GOT3 (cell line): ENCODE results near the gene KCNJ5.

Experiments
- DNase-seq: peaks from one replicate; lab custom pipeline; 2025; ENCODE audit warnings: mixed read lengths; lab: John Stamatoyannopoulos, UW

KCNJ5 gene

DNA sequence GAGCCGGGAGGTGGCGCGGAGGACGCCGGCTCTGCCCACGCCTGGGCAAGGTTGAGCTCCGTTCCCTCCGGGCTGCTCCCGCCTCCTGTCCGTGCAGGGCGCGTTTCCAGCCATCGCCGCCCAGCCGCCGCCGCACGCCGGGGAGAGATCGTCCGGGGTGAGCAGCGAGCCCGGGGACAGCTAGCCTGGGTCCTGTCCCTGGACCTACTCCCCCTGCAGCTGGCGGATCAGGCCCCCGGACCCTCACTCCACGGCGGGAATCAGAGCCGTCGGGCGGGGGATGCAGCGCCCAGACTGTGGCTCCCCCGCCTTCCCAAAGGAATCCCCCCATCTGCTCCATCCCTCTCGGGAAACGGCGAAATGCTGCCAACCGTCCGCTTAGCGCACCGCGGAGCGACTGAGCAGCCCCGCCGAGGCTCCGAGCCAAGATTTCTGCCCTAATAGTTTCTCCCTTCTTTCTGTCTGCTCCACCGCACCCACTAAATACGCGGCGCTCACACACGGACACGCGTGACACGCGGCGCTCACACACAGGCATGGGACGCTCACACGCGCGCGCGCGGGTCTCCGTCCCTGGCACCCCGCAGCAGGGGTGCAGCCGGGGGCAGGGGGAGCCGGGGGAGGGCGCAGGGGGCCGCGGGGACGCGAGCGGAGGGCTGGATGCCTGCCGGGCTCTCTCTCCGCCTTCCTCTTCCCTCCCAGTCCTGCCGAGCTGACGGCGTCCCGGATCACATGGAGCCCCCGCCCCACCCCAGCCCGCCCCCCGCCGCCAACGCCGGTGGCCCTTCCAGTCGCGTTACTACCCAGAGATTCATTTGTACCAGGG, at the start of gene KCNJ5:
Gene KCNJ5, plus strand, starts transcription at position 814 of the 826 bp plus-strand sequence. CDS start 19,918 bp downstream, outside the sequence.
- DNase-seq: no peak

GRCh38 chr11:128841461-128842072, 49.6 kb upstream of the KCNJ5 start:
- DNase-seq: no peak

GRCh38 chr11:128843198-128843785, 47.9 kb upstream of the KCNJ5 start:
- no peak for DNase-seq

DNA sequence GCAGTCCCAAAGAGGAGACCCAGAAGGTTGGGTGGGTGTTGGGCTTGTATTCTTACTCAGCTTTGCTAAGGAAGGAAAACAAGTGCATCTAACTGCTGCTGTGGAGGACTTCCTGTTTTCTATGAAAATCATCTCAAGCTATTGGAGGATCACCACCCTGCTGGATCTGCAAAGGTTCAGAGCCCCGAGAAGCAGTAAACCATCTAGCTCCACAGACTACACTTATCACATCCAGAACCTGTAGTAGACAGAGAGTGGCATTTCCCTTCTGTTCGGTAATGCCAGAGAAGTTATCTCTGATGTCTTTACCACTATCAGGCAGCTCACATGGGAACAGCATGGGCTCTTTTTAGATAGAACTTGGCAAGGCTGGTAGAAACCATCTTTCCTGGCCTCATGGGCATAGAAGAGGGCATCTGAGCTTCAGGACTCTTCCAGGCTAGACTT, 45.8 kb upstream of the KCNJ5 start:
- DNase-seq: no peak

- DNase-seq: no peak
Observed at GRCh38 chr11:128846985-128847384, 44.2 kb upstream of the KCNJ5 start.

DNA sequence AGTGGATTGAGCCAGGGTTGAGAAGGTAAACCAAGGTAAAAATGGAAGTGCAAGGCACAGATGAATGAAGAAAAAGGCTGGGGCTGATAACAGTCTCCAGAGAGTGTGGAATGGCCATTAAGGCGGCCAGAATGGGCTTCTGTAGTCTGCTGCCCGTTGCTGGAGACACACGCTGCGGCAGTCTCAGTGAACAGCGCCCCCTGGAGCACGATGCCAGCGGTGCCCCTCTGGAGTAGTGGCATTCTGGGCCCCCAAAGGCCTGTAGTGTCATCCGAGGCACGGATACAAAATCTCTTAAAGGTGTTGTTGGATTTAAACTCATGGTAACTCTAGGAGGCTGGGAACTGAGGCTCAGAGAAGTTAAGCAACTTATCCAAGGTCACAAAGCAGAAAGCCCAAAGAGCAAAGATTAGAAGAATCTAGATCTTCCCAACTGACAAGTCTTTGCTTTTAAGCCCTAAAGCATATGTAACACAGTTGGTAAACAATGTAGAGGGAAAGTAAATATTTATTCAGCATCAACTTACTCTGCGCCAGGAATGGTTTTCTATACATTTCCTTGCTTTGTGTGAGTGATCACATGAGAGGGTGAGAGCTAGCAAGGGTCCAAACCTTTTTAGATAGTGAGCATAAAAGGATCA, 42.2 kb upstream of the KCNJ5 start:
- DNase-seq: no peak

DNA sequence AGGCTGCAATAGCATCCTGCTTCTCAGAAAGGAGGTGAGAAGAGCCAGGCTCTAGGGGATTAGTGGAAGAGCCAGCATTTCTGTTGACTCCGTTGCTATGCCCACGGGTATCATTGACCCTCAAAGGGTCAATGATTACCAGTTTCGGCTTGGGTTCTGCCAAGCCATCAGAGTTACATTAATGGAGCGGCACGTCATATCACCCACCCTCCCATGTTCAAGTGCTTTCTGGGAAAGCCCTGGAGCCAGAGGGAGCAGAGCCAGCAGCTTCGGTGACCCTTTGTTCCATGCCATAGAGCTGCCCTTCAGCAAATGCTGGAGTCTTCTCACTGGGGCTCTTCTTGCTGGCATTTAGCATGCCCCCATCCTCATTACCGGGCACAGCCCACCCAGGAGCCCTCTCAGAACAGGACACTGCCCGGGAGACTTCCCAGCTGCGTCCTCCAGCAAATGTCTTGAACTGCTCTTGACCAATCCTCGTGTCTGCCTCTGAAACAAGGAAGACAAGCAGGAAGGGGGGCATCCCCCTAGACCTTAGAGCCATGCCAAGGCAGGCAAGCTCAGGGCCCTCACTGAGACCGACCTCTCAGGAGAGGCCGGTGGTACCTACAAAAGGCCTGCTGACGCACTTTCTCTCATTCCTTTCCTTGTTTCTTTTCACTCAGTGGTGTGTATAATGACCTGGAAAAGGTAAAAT, 38.7 kb upstream of the KCNJ5 start:
- no peak for DNase-seq

GRCh38 chr11:128853559-128853958, 37.6 kb upstream of the KCNJ5 start:
- no peak for DNase-seq

GRCh38 chr11:128854841-128855240, 36.3 kb upstream of the KCNJ5 start:
- DNase-seq: no peak

GRCh38 chr11:128856241-128856640, 34.9 kb upstream of the KCNJ5 start:
- DNase-seq: no peak

GRCh38 chr11:128857341-128857740, 33.8 kb upstream of the KCNJ5 start:
- DNase-seq: no peak

DNA sequence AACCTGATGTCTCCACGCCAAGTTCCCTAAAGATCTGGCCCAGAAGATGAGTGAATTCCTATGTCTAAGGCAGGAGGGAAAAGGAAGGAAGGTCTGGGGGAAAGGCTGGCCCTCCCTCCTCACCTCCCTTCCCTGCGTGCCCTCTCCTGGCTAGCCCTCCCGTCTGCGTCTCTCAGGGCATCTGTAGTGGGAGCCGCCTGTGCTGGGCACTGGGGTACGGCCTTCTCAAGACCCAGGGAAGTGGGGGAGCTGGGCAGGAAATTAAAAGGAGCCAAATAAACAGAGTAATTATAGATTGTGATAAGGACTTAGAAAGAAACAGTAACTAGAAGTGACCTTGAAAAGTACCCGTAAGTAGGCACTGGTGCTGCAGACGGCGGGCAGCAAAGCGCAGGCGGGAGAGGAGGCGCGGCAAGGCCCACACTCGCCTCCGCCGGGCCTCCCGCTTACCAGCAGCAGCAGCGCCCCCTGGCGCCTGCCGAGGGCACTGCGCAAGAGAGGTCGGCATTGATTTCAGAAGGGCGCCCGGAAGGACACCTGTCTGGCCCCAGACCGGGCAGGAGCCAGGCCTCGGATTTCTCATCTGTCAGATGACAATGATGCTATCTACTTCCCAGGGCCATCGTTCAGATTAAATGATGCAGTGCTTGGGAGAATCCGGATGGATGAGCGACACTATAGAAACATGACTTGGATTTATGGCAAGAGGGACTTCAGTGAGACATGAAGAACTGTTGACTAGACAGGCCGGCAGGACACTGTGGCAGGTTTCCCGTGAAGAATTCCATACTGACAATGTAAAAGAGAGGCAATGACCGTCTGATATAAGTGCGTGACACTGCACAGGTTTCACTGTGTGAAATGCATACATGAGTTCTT, 31.4 kb upstream of the KCNJ5 start:
- no peak for DNase-seq

GRCh38 chr11:128860571-128861361, 30.4 kb upstream of the KCNJ5 start:
- no peak for DNase-seq

- DNase-seq: no peak
Observed at GRCh38 chr11:128862406-128862805, 28.8 kb upstream of the KCNJ5 start.

- no peak for DNase-seq
Observed at GRCh38 chr11:128862908-128863660, 28.1 kb upstream of the KCNJ5 start.

- no peak for DNase-seq
Observed at GRCh38 chr11:128865490-128865889, 25.7 kb upstream of the KCNJ5 start.

DNA sequence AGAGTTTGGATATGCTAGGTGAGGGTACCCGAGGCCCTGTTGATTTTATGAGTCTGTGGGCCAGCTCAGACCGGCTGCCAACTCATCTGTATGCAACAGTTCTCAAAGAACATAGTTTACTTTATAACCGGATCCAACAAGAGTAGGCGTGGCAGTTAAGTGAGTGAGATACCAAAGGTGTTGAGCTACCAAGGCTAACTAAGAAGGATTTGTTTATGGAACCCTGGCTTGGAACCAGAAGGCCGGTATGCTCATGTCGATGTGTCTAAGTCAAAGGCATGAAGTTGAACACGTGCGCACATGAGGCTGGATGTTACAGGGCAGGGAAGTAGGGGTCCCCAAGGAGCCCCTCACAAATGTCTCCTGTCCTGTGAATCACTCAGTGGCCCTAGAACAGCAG, 23.9 kb upstream of the KCNJ5 start, which contains the start of gene KCNJ1:
Gene KCNJ1, minus strand, starts transcription at position 20 of the 400 bp plus-strand sequence. CDS start 27,053 bp downstream, outside the sequence.
- DNase-seq: no peak

GRCh38 chr11:128868841-128869671, 22.1 kb upstream of the KCNJ5 start:
- DNase-seq: no peak
